Fibroblast of pulmonary artery (primary cell): ENCODE measurements around the gene LIX1L.

ENCODE experiments used
- DNase-seq: peaks from one replicate; pipeline ENCODE4 v3.0.0-alpha.2; 2010; ENCODE audit warnings: low read depth
- H3K4me3 ChIP-seq: replicated peaks from 2 replicates; pipeline ENCODE4 v1.5.1; 2011; ENCODE audit warnings: low read depth, mild to moderate bottlenecking, control low read depth, low read length, moderate library complexity
- TF ChIP-seq, protein P1 (sequence below): IDR thresholded peaks from 2 replicates; pipeline ENCODE4 v1.5.1; 2011; ENCODE audit warnings: mild to moderate bottlenecking, control low read depth, low read length, inconsistent platforms; ENCODE audit errors: missing control alignments

LIX1L gene

GRCh38 chr1:145957443-145958319, at the start of gene LIX1L:
LIX1L (minus strand) TSS chr1:145958017; CDS start chr1:145957927, 90 bp downstream.
- DNase-seq, result peak; percentile 98
- TF ChIP-seq, protein P1, sequence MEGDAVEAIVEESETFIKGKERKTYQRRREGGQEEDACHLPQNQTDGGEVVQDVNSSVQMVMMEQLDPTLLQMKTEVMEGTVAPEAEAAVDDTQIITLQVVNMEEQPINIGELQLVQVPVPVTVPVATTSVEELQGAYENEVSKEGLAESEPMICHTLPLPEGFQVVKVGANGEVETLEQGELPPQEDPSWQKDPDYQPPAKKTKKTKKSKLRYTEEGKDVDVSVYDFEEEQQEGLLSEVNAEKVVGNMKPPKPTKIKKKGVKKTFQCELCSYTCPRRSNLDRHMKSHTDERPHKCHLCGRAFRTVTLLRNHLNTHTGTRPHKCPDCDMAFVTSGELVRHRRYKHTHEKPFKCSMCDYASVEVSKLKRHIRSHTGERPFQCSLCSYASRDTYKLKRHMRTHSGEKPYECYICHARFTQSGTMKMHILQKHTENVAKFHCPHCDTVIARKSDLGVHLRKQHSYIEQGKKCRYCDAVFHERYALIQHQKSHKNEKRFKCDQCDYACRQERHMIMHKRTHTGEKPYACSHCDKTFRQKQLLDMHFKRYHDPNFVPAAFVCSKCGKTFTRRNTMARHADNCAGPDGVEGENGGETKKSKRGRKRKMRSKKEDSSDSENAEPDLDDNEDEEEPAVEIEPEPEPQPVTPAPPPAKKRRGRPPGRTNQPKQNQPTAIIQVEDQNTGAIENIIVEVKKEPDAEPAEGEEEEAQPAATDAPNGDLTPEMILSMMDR, result no peak
- H3K4me3 ChIP-seq, result peak within 1 kb of the TSS; percentile 70

GRCh38 chr1:146001709-146002108, 43.9 kb upstream of the LIX1L start:
- TF ChIP-seq, protein P1, result no peak
- no peak for DNase-seq
- no peak overlapping the region for H3K4me3 ChIP-seq

- TF ChIP-seq, protein P1, result no peak
- no peak for DNase-seq
- H3K4me3 ChIP-seq, result no peak overlapping the region
Measured at GRCh38 chr1:145999321-146000024, 41.7 kb upstream of the LIX1L start.

DNA sequence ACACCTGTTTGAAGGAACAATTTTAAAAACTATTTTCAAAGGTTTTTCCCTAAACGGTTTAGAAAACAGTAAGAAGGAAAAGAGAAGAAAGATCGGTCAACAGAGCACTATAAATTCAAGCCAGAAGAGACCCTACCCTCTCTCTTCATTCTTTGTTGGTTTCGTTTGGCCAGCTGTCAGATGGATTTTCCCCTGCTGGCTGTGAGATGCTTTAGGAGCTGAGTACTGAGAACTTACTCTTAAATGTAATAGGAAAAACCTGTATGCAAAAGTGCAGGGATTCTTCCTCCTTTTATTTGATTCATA, 39.9 kb upstream of the LIX1L start:
- H3K4me3 ChIP-seq, result no peak overlapping the region
- no peak for DNase-seq

GRCh38 chr1:145997016-145997717, 39.4 kb upstream of the LIX1L start:
- H3K4me3 ChIP-seq, result peak overlapping the region; percentile 98
- TF ChIP-seq, protein P1, result no peak
- no peak for DNase-seq

More for the DNA sequence above, 39.9 kb upstream of the LIX1L start:
- TF ChIP-seq, protein P1, result no peak

GRCh38 chr1:145996433-145997015, 38.7 kb upstream of the LIX1L start, which contains the start of gene TXNIP:
TXNIP (minus strand) TSS chr1:145996579; CDS start chr1:145996266, 313 bp downstream.
- peak; percentile 98 for DNase-seq
- TF ChIP-seq, protein P1, result no peak
- peak within 1 kb of the TSS; percentile 98 for H3K4me3 ChIP-seq
